OCI-LY7 (cell line): ENCODE data around the gene SCARF2.

Experiments used
- CTCF ChIP-seq: fragments of 200-600 bp; sonication (generic); conservative IDR thresholded peaks from 2 replicates; pipeline ENCODE4 v1.5.1; 2014; ENCODE audit warnings: mild to moderate bottlenecking, antibody characterized with exemption, low read length, moderate library complexity, mixed read lengths
- EZH2phosphoT487 ChIP-seq: fragments of 200-600 bp; sonication (generic); IDR thresholded peaks from 2 replicates; pipeline ENCODE4 v1.6.1; 2018; ENCODE audit warnings: low read depth, borderline replicate concordance, mild to moderate bottlenecking, mixed run types, antibody characterized with exemption, low read length, moderate library complexity, mixed read lengths

DNA sequence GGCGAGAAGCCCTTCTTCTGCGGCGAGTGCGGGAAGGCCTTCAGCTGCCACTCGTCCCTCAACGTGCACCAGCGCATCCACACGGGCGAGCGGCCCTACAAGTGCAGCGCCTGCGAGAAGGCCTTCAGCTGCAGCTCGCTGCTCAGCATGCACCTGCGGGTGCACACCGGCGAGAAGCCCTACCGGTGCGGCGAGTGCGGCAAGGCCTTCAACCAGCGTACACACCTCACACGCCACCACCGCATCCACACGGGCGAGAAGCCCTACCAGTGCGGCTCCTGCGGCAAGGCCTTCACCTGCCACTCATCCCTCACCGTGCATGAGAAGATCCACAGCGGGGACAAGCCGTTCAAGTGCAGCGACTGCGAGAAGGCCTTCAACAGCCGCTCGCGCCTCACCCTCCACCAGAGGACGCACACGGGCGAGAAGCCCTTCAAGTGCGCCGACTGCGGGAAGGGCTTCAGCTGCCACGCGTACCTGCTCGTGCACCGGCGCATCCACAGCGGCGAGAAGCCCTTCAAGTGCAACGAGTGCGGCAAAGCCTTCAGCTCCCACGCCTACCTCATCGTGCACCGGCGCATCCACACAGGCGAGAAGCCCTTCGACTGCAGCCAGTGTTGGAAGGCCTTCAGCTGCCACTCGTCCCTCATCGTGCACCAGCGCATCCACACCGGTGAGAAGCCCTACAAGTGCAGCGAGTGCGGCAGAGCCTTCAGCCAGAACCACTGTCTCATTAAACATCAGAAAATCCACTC lies 31.5 kb downstream of the SCARF2 start:
- no peak for TF ChIP-seq CTCF
- TF ChIP-seq EZH2phosphoT487 = no peak
